GM19372 (cell line): ENCODE results near the gene AP1B1.
"Not testable (repeated sequence)": the region's sequence is repeated elsewhere in the genome, so short reads cannot be mapped to it uniquely, and the experiment has no call there.

ENCODE experiments used
- ATAC-seq: cut with Tn5 transposase; IDR thresholded peaks from one replicate; pipeline ENCODE4 v1.9.1; 2021; ENCODE audit warnings: mild to moderate bottlenecking, low read depth, moderate library complexity; ENCODE audit not compliant: unreplicated experiment

The AP1B1 gene

DNA sequence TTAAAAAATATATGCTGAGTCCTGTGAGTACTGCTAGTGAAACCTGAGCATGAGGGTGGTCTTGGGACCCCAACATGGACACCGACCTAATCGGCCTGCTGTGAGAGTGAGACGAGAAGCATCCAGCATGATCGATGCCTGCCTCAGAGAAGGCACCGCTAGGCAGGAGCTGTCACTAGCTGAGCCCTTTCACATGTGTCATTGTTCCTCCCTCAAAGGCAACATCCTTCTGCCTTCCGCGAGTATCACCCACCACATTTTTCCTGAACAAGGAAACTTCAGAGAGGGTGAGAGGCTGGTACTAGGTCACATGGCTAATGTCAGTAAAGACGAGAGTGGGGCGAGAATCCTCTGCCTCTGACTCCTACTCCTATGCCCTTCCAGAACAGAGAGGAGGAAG is 35.6 kb downstream of the AP1B1 start:
- no peak for ATAC-seq

DNA sequence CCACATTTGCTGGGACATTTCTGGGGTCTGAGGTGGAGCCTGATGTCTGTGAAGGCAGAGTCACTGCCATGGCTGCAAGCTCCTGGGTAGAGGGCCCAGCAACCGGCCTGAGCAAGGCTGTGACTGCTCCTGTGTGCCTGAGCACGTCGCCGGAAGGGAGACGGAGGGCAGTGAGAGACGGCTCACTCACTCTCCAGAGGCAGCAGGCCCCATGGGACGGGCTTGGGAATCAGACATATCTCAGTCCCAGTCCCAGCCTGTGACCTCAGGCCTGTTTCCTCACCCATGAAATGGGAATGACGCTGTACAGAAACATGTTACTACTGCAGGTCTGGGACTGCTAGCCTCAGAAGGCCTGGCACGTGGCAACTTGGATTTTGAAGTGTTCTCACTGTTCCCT is 36.5 kb downstream of the AP1B1 start:
- ATAC-seq, result no peak

DNA sequence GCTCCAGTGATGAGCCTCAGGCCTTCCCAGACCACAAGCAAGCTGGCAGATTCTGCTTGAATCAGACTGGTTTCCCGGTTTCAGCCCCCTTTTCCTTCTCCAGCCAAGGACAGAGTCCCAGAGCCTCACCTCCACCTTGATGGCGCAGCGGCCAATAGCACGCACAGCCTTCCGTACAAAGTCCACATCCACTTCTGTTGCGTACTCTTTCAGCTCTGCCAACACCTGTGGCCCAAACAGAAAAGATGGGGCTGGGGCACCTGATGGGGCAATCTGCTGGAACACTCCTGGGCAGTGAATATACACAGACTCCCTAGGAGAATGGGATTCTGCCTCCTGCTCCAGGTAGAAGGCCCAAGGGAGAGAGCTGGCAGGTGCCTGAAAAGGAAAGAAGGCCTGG is 37.3 kb downstream of the AP1B1 start:
- ATAC-seq, result no peak

DNA sequence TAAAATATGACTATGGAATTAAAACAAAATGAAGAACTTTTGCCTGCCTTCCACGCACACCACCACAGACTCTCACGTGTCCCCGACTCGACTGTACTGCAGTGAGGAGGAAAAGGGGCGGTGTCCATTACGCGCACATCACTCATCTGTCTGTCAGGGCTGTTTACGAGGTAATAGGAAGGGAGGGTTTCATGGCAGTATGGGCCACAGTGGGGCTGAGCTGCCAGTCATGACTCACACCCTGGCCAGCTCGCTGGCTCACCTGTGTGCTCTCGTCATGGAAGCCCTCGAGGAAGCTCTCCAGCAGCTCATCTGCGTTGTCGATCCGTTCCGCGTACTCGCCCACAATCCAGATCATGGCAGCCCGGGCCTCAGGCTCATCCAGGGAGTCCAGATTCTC is 39.4 kb downstream of the AP1B1 start:
- ATAC-seq, result no peak

DNA sequence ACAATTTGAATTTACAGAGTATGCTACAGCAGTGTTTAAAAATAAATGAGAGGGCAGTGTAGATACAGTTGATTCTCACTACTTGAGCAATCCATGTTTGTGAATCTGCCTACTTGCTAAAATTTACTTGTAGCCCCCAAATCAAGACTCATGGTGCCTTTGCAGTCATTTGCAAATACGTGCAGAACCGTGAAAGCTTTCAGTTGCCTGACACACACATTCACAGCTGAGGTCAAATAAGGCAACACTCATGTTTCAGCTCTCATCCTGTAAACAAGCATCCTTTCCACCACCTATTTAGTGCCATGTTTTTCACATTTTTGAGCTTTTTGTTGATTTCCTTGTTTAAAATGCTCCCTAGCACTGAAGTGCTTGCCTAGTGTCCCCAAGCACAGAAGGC is 40.3 kb downstream of the AP1B1 start:
- no peak for ATAC-seq

DNA sequence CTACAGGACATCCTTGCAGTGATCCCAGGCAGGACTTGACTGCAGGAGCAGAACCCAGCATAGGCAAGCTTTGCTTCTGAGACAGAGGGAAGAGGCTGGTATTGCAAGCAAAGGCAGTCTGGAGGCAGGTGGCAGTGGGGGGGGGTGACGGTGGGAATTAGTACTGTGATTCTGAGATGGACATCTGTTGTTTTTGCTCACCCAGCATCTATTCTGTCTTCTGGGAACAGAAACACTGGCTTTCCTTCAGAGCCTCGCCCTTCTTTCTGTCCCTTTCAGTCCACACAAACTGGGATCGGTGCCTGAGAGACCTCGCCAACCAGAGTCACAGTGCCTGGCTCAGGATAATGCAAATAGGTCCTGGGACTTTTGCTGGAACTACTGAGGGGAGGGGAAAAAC is 41.7 kb downstream of the AP1B1 start:
- ATAC-seq, result no peak

DNA sequence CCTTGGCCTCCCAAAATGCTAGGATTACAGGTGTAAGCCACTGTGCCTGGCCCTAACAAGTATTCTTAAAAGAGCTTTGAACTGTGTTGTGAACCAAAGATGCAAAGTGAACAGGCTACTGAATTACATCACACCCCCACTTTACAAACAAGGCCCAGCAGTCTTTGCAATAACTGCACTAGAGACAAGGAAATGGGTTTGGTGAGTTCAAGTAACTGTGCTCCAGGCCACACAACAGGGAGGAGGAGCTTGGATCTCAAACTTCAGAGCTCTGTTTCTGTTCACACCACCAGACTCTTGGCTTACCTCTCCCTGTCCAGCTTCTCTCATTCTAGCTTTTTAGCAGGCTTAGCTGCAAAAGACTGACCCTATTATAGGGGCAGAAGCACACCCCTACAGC is 42.4 kb downstream of the AP1B1 start:
- ATAC-seq, result no peak

DNA sequence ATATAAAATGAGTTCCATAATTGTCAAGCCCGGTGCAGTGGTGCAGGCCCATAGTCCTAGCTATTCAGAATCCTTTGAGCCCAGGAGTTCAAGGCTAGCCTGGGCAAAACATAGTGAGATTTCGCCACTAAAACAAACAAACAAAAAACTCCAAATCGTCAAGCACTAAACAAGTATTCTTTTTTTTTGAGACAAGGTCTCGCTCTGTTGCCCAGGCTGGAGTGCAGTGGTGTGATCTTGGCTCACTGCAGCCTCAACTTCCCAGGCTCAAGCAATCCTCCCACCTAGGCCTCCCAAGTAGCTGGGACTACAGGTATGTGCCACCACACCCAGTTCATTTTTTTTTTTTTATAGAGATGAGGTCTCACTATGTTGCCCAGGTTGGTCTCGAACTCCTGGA is 43.5 kb downstream of the AP1B1 start:
- ATAC-seq, result not testable (repeated sequence)

DNA sequence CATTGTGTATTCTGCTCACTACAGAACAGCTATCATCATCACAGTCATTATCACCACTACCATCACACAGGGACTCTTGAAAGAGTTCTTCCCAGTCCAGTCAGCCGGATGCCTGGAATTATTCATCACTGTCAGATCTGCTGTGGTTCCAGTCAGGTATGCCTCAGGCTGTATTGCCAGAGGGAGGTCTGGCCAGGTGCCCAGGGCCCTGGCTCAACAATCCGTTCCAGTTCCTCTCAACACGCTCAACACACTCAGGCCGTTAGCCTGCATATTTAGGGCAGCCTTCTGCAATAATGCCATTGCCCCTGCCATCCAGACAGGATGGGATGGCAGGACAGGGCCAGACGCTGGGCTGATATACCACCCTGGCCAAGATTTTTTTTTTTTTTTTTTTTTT is 44.2 kb downstream of the AP1B1 start:
- no peak for ATAC-seq

DNA sequence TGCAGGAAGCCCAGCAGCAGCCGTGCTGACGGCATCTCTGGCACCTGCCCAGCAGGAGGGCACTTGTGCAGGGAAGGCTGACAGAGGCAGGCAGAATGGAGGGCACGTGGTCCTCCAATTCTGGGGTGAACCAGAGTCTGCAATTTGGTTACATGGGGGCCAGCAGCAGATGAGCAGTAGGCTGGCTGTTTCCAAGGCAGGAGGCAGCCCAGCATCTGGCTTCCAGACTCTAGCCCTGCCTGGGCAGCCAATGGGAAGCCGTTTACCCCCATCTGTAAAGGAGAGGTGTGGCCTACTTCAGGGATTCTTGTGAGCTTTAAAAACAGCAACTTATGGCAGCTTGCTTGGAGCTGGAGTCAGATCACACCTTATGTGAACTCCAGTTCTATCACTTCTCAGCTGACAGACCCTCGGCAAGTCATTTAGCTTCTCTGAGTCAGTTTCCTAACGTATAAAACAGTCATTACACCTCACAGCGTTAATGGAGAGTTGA is 45.0 kb downstream of the AP1B1 start:
- ATAC-seq, result no peak

DNA sequence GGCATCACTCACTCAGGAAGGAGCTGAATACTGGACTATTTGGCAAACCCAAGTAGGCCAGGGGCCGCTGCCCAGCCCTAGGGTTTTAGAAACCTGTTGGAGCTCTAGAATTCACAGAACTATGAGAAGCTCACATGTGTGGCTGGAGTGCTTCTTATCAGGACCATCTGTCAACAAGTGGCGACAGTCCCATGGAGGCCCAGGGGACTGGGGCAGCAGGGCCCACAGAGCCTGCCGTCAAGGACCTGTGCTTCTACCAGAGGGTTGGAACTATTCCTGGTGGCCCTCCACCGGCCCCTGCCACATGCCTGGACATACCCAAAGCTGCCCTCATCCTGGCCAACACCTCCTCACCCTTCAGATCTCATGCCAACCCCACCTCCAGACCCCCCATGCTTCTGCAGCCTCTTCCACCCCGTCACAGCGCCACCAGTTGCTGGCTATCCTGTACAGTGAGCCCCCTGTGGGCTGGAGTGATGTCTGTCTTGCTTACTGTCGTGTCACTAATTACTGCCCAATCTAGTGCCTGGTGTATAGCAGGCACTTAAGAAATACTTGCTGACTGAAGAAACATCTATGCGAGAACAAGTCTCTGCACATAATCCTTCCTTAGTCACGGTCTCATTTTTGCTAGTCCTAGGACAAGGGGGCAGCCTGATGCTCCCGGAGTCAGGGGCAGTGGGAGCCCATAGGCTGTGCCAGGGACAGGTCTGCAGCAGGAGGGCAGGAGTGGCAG is 45.6 kb downstream of the AP1B1 start:
- ATAC-seq, result no peak

DNA sequence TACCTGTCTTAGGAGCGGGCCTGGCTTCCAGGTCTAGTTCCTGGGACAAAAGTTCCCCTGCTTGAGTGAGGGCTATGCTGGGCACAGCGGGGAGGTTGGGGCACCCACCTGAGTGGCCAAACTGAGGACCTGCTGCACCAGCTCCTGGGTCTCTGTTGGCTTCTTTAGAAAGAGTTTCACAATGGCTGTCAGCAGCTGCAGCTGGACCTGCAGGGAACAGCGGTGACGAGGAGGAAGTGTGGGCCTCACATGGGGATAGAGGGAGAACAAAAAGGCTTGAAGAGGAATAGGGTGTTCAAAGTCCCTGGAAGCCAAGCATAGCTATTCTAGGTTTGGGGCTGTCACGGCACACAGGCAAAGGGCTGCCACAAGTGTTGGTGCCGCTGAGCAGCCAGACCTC is 46.2 kb downstream of the AP1B1 start:
- no peak for ATAC-seq

DNA sequence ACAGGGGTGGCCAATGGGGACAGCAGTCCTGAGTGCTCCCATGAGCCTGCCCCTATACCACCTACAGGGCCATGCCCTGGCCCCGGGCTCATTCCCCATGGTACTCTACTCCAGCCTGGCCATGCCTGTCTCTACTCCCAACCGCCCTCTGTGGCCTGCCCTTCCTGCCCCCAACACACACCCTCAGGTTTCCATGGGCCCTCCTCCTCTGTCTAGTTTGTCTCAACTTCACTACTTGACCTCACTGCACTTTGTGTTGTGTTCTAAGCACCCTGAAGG is 46.6 kb downstream of the AP1B1 start:
- ATAC-seq, result no peak

DNA sequence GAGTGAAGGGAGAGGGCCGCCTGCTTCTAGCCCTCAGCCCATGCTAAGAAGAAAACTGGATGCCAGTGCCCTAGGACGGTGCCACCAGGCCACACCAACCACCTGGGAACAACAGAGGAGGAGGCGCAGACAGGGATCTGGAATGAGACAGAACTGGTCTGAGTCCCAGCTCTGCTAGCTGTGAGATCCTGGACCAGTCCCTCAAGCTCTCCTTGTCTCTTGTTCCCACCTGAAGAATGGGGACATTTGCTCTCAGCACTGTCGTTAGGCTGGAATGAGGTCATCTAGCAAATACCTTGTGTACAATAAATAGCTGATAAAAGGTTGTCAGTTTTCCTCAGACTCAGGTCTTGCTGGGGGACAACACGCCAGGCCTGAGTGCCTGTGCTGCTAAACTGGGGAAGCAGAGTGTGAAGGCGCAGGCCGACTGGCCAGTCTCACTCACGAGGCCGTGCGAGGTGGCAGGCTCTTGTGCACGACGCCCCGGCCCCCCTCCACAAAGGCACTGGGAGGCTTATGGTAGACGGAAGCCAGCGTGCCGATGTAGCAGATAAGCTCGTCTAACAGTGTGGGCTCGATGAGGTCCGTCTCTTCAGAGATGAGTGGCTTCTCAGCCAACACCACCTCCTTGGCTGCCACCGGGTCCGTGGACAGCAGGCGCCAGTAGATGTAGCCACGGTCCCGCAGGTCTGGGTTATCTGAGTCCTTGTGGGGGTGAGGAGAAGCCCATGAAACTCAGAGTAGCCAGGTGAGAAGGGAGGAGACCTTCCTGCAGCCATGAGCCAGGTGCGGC is 47.1 kb downstream of the AP1B1 start:
- ATAC-seq, result no peak

DNA sequence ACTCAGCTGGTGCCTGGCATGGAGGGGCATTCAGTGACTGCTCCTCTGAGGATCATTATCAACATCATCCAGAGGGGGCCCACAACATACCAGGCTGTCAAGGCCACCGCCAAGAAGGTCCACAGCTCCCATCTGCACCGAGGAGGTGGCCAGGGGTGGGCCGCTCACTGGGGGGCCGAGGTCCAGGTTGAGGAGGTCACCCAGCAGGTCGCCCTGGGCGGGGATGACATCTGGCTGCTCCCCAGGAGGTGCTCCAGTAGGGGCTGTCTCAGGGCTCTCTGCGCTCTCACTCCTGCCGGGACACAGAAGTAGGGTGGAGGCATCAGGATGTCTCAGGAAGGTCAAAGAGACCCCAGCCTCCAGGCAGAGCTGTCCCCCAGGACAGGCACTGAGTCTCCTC is 47.8 kb downstream of the AP1B1 start:
- ATAC-seq, result no peak

DNA sequence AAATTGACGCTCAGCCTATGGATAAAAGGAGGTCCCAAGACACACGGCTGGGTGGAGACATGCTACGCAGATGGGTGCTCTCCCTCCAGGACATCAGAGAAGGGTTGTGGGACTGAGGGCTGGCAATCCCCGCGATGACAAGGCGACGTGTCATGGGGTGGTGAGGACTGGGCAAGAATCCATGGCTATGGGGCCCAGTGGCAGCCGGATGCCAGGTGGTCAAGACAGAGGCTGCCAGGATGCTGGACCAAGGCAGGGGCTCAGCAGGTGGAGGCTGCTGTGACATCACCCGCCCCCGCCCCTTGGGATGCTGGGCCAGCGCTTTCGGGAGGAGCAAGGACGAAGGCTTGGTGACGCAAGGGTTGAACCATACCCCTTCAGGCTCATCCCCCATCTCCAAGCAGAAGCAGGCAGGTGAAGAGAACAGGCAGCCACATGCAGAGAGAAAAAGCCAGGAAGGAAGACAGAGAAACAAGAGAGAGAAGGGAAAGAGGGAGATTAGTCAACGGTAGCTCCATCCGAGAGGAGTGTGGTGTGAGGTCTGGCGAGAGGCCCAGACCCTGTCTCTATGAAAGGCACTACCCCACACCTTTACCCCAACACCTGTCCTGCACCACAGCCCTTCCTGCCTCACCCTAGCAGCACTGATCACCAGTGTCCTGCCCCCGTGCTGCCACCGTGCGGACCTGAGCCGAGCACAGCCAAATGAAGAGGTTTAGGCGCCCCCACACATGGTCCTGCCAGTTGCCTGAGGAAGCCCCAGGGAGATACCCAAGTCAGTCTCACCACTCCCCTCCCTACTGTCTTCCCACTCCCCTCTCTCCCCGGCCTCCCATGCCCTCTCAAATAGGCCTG is 48.8 kb downstream of the AP1B1 start:
- ATAC-seq, result no peak

DNA sequence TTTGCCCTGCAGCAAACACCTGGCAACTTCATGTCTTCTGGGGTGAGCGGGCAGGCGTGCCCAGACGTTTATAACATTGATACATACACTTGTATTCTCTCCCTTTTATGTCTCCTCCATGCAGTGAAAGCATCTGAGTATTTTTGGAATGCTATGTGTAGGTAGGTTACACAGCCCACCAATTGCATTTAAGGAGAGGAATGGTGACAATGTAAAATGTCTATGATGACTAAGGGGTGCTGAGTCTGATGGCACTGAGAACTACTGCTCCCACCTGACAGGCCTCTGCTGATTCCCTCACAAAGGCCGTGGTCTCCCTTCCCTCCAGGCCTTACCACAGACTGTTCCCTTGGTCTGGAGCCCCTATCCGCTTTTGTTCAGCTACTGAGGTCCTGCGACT is 50.0 kb downstream of the AP1B1 start:
- no peak for ATAC-seq

DNA sequence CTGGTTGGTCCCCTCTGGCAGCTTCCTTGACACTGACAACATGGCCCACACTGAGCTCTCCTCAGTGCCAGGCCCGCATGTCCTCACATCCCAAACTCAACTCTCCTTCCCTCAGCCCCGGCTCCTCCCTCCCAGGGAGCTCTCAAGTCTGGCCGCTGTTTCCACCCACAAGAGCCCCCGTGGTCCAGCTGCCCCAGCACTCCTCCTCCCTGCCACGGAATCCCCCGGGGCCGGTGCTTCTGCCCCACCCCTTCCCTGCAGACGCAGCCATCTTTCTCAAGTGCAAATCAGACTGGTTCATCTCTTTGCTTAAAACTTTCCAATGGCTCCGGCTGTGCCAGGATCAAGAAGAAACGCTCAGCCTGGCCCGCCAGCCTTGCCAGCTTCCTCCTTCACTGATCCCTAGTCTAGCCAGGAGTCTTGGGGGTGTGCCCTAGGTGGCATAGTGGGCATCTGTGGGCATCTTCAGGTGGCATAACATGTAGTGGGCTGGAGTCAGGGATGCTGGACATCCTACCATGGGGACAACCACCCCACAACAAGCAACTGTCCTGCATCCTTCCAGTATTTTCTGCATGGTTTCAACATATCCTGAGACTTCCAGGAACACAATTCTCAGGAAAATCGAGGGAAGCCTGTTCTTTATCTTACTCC is 50.6 kb downstream of the AP1B1 start:
- ATAC-seq, result no peak

DNA sequence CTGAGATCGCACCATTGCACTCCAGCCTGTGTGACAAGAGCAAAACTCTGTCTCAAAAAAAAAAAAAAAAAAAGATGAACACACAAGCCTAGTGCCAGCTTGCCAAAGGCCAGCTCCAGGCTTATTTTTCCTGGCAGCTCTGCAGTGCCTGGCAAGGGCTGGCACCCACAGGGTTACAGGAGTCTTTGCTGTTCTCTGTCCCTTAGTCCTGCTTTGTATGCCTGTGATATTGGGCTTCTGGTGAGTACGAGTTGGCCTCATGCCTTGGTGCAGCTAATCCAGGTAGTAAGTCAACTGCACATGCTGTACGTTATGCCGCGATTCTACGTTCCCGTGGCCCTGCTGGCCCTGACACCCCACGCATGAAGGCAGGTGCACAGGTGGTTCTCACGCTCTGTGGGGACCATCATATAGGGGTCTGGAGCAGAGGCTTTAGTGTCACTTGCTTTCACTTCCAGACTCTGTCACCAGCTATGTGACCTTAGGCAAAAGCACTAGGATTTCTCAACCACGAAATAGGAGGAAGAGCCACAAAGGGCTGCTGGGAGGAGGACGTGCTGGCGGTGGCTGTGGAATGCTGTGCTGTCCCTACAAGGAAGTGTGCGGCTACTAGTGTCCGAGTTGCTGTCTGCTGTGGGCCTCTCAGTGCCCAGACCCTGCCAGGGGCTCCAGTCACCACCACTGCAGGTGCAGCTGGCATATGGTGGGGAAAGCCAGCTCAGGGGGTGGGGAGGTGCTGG is 51.4 kb downstream of the AP1B1 start:
- ATAC-seq, result no peak

DNA sequence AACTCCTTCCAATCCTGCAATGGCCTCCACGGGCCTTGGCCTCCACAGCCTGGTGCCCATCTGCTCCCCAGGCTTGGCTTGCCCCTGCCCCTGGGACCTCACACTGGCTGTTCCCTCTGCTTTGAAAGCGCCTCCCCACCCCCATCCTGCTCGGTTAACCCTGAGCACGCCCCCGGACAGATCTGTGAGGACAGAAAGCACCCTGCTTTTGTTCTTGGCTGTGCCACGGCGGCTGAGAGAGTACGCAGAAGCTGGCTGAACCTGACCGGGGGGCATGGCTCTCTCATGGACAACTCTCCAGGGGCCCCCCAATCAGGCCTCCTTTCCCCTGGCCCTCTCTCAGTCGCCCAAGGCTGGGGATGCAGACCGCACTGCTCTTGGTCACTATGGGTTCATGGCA is 52.7 kb downstream of the AP1B1 start:
- no peak for ATAC-seq
